WTC11 (cell line): ENCODE measurements around the gene PHTF2. TPM values are rescaled to one million over a fixed set of nuclear protein-coding genes. Genes with fewer than 3 reads are reported as not detected.

Experiments used
- ATAC-seq: fragments of 200-7000 bp; cut with Tn5 transposase; 2 replicates; pipeline ENCODE4 v1.10.0; 2021; ENCODE audit warnings: mild to moderate bottlenecking, moderate library complexity
- CTCF ChIA-PET: fragments of 300-600 bp; sonication (Branson Sonifier 250); formaldehyde crosslinking; loops from one replicate; lab custom pipeline; 2021; ENCODE audit warnings: antibody characterized with exemption; lab: Charles Lee
- POLR2A ChIA-PET: fragments of 350-600 bp; sonication (Branson Sonifier 250); formaldehyde crosslinking; loops from one replicate; lab custom pipeline; 2021; ENCODE audit warnings: antibody characterized with exemption; lab: Charles Lee
- DNase-seq: peaks from one replicate; pipeline ENCODE4 v3.0.0; 2021; ENCODE audit warnings: low spot score
- H3K27ac Mint-ChIP-seq: 2 replicates; pipeline ENCODE4 v1.8.0; 2021; ENCODE audit warnings: mixed read lengths
- H3K27me3 Mint-ChIP-seq: 2 replicates; pipeline ENCODE4 v1.8.0; 2021; ENCODE audit warnings: low read depth, mild to moderate bottlenecking, moderate library complexity, mixed read lengths
- H3K36me3 Mint-ChIP-seq: 2 replicates; pipeline ENCODE4 v1.8.0; 2021; ENCODE audit warnings: mixed read lengths
- H3K4me1 Mint-ChIP-seq: 2 replicates; pipeline ENCODE4 v1.8.0; 2022; ENCODE audit warnings: mixed read lengths
- H3K4me3 Mint-ChIP-seq: 2 replicates; pipeline ENCODE4 v1.8.0; 2021; ENCODE audit warnings: mild to moderate bottlenecking, moderate library complexity, mixed read lengths
- H3K9me3 Mint-ChIP-seq: 2 replicates; pipeline ENCODE4 v1.8.0; 2021; ENCODE audit warnings: mixed read lengths
- EMX1 ChIP-seq: fragments of 250-450 bp; sonication (Bioruptor Pico); IDR thresholded peaks from 2 replicates; pipeline ENCODE4 v1.8.0; 2021; ENCODE audit warnings: mild to moderate bottlenecking
- ETV6 ChIP-seq: sonication (generic); formaldehyde crosslinking; IDR thresholded peaks from 2 replicates; pipeline ENCODE4 v1.8.1; 2022; ENCODE audit warnings: mild to moderate bottlenecking, missing genetic modification reagents
- FOXP1 ChIP-seq: sonication (generic); formaldehyde crosslinking; IDR thresholded peaks from 2 replicates; pipeline ENCODE4 v1.8.0; 2022; ENCODE audit warnings: missing genetic modification reagents, mild to moderate bottlenecking, moderate library complexity, borderline replicate concordance
- GABPB1 ChIP-seq: sonication (generic); formaldehyde crosslinking; IDR thresholded peaks from 2 replicates; pipeline ENCODE4 v1.8.1; 2023; ENCODE audit warnings: mild to moderate bottlenecking, missing genetic modification reagents
- GRHL2 ChIP-seq: fragments of 250-450 bp; sonication (Bioruptor Pico); IDR thresholded peaks from 2 replicates; pipeline ENCODE4 v1.8.0; 2022; ENCODE audit warnings: mild to moderate bottlenecking, moderate library complexity; ENCODE audit not compliant: insufficient replicate concordance, severe bottlenecking
- JUN ChIP-seq: sonication (generic); formaldehyde crosslinking; IDR thresholded peaks from 2 replicates; pipeline ENCODE4 v1.8.0; 2023; ENCODE audit warnings: mild to moderate bottlenecking, missing genetic modification reagents
- MXD4 ChIP-seq: fragments of 250-450 bp; sonication (Bioruptor Pico); IDR thresholded peaks from 2 replicates; pipeline ENCODE4 v1.8.0; 2021; ENCODE audit warnings: mild to moderate bottlenecking, moderate library complexity, borderline replicate concordance
- NR1H2 ChIP-seq: sonication (generic); formaldehyde crosslinking; IDR thresholded peaks from 2 replicates; pipeline ENCODE4 v1.9.0; 2021; ENCODE audit warnings: mild to moderate bottlenecking, moderate library complexity, missing genetic modification reagents
- NR2C2 ChIP-seq: sonication (generic); formaldehyde crosslinking; IDR thresholded peaks from 2 replicates; pipeline ENCODE4 v1.8.0; 2022; ENCODE audit warnings: mild to moderate bottlenecking, missing genetic modification reagents
- NR3C1 ChIP-seq: sonication (generic); formaldehyde crosslinking; conservative IDR thresholded peaks from 2 replicates; pipeline ENCODE4 v1.8.1; 2023; ENCODE audit warnings: low read depth, mild to moderate bottlenecking, missing genetic modification reagents
- SMAD3 ChIP-seq: sonication (generic); formaldehyde crosslinking; IDR thresholded peaks from 2 replicates; pipeline ENCODE4 v1.8.0; 2022; ENCODE audit warnings: missing genetic modification reagents, mild to moderate bottlenecking, borderline replicate concordance
- ZBTB21 ChIP-seq: sonication (generic); formaldehyde crosslinking; IDR thresholded peaks from 2 replicates; pipeline ENCODE4 v1.8.1; 2023; ENCODE audit warnings: mild to moderate bottlenecking, missing genetic modification reagents, borderline replicate concordance
- ZNF423 ChIP-seq: fragments of 250-450 bp; sonication (Bioruptor Pico); IDR thresholded peaks from 2 replicates; pipeline ENCODE4 v2.1.2; 2022; ENCODE audit warnings: mild to moderate bottlenecking, moderate library complexity
- total RNA-seq: library from RNA; stranded (reverse); gene quantifications from 3 replicates; pipeline ENCODE4 v1.2.3, GENCODE V29; 2021
- TF ChIP-seq, protein P1 (sequence below): sonication (generic); formaldehyde crosslinking; IDR thresholded peaks from 2 replicates; pipeline ENCODE4 v1.8.0; 2023; ENCODE audit warnings: missing genetic modification reagents, mild to moderate bottlenecking, borderline replicate concordance
- TF ChIP-seq, protein P2 (sequence below): sonication (generic); formaldehyde crosslinking; conservative IDR thresholded peaks from 2 replicates; pipeline ENCODE4 v1.8.1; 2023; ENCODE audit warnings: mild to moderate bottlenecking, low read depth, missing genetic modification reagents, moderate library complexity
- TF ChIP-seq, protein P3 (sequence below): sonication (generic); formaldehyde crosslinking; IDR thresholded peaks from 2 replicates; pipeline ENCODE4 v1.8.1; 2023; ENCODE audit warnings: mild to moderate bottlenecking, missing genetic modification reagents
- TF ChIP-seq, protein P4 (sequence below): sonication (generic); formaldehyde crosslinking; IDR thresholded peaks from 2 replicates; pipeline ENCODE4 v1.8.1; 2022; ENCODE audit warnings: mild to moderate bottlenecking, moderate library complexity, missing genetic modification reagents
- TF ChIP-seq, protein P5 (sequence below): sonication (generic); formaldehyde crosslinking; IDR thresholded peaks from 2 replicates; pipeline ENCODE4 v1.8.0; 2022; ENCODE audit warnings: mild to moderate bottlenecking, missing genetic modification reagents
- TF ChIP-seq, protein P6 (sequence below): sonication (generic); formaldehyde crosslinking; IDR thresholded peaks from 2 replicates; pipeline ENCODE4 v1.8.0; 2023; ENCODE audit warnings: mild to moderate bottlenecking, missing genetic modification reagents

Gene PHTF2
- total RNA-seq, 1 experiment from 2014 or later: 17.9 TPM

DNA sequence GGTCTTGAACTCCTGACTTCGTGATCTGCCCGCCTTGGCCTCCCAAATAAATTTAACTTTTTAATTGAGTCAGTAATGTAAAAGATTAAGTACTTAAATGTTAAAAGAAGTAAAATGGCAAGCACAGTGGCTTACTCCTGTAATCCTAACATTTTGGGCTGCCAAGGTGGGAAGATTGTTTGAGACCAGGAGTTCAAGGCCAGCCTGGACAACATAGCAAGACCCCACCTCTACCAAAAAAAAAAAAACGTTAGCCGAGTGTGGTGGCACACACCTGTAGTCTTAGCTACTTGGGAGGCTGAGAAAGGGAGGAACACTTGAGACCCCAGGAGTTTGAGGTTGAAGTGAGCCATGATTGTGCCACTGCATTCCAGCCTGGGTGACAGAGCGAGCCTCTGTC lies 26.1 kb downstream of the PHTF2 start (continued):
- TF ChIP-seq, protein P1, sequence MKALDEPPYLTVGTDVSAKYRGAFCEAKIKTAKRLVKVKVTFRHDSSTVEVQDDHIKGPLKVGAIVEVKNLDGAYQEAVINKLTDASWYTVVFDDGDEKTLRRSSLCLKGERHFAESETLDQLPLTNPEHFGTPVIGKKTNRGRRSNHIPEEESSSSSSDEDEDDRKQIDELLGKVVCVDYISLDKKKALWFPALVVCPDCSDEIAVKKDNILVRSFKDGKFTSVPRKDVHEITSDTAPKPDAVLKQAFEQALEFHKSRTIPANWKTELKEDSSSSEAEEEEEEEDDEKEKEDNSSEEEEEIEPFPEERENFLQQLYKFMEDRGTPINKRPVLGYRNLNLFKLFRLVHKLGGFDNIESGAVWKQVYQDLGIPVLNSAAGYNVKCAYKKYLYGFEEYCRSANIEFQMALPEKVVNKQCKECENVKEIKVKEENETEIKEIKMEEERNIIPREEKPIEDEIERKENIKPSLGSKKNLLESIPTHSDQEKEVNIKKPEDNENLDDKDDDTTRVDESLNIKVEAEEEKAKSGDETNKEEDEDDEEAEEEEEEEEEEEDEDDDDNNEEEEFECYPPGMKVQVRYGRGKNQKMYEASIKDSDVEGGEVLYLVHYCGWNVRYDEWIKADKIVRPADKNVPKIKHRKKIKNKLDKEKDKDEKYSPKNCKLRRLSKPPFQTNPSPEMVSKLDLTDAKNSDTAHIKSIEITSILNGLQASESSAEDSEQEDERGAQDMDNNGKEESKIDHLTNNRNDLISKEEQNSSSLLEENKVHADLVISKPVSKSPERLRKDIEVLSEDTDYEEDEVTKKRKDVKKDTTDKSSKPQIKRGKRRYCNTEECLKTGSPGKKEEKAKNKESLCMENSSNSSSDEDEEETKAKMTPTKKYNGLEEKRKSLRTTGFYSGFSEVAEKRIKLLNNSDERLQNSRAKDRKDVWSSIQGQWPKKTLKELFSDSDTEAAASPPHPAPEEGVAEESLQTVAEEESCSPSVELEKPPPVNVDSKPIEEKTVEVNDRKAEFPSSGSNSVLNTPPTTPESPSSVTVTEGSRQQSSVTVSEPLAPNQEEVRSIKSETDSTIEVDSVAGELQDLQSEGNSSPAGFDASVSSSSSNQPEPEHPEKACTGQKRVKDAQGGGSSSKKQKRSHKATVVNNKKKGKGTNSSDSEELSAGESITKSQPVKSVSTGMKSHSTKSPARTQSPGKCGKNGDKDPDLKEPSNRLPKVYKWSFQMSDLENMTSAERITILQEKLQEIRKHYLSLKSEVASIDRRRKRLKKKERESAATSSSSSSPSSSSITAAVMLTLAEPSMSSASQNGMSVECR (CRISPR knock-in tag): no peak

DNA sequence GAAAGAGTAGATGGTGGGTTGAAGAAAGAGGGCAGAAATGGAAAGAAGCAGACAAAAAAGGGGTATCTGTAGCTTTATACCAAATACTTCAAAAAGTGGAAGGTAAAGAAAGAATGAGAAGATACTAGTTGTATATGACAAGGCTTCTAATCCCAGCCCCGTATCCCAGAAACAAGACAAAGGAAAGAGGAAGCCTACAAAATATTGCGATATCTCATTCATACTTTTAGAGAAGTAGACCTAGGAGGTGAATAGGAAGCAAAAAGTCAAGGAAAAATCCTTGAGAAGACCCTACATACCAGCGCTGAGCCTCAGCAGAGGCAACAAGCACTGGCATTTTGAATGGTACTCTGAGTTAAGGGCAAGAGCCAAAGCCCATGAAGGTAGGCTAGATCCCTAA lies 26.6 kb downstream of the PHTF2 start:
- POLR2A ChIA-PET: no interaction called here
- CTCF ChIA-PET: no interaction called here
- ATAC-seq: no peak
- H3K9me3 Mint-ChIP-seq: peaks cover 43% of the 10 kb centered on the region
- H3K4me1 Mint-ChIP-seq: 0 out of 2 replicates have a peak, but pooled peaks cover 4% of the 10 kb centered on the region
- DNase-seq: no peak
- TF ChIP-seq, protein P2, sequence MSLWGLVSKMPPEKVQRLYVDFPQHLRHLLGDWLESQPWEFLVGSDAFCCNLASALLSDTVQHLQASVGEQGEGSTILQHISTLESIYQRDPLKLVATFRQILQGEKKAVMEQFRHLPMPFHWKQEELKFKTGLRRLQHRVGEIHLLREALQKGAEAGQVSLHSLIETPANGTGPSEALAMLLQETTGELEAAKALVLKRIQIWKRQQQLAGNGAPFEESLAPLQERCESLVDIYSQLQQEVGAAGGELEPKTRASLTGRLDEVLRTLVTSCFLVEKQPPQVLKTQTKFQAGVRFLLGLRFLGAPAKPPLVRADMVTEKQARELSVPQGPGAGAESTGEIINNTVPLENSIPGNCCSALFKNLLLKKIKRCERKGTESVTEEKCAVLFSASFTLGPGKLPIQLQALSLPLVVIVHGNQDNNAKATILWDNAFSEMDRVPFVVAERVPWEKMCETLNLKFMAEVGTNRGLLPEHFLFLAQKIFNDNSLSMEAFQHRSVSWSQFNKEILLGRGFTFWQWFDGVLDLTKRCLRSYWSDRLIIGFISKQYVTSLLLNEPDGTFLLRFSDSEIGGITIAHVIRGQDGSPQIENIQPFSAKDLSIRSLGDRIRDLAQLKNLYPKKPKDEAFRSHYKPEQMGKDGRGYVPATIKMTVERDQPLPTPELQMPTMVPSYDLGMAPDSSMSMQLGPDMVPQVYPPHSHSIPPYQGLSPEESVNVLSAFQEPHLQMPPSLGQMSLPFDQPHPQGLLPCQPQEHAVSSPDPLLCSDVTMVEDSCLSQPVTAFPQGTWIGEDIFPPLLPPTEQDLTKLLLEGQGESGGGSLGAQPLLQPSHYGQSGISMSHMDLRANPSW (CRISPR knock-in tag): no peak
- TF ChIP-seq EMX1 (CRISPR knock-in tag): no peak
- no peak for TF ChIP-seq ZNF423 (CRISPR knock-in tag)
- no peak for TF ChIP-seq ZBTB21
- TF ChIP-seq, protein P3, sequence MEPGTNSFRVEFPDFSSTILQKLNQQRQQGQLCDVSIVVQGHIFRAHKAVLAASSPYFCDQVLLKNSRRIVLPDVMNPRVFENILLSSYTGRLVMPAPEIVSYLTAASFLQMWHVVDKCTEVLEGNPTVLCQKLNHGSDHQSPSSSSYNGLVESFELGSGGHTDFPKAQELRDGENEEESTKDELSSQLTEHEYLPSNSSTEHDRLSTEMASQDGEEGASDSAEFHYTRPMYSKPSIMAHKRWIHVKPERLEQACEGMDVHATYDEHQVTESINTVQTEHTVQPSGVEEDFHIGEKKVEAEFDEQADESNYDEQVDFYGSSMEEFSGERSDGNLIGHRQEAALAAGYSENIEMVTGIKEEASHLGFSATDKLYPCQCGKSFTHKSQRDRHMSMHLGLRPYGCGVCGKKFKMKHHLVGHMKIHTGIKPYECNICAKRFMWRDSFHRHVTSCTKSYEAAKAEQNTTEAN (CRISPR knock-in tag): no peak
- TF ChIP-seq SMAD3 (CRISPR knock-in tag): no peak
- TF ChIP-seq NR3C1 (CRISPR knock-in tag): no peak
- no peak for TF ChIP-seq MXD4 (CRISPR knock-in tag)
- no peak overlapping the region for H3K27ac Mint-ChIP-seq
- no peaks in the 10 kb centered on the region for H3K27me3 Mint-ChIP-seq
- H3K4me3 Mint-ChIP-seq: no peak overlapping the region
- H3K36me3 Mint-ChIP-seq: peaks cover 22% of the 10 kb centered on the region

DNA sequence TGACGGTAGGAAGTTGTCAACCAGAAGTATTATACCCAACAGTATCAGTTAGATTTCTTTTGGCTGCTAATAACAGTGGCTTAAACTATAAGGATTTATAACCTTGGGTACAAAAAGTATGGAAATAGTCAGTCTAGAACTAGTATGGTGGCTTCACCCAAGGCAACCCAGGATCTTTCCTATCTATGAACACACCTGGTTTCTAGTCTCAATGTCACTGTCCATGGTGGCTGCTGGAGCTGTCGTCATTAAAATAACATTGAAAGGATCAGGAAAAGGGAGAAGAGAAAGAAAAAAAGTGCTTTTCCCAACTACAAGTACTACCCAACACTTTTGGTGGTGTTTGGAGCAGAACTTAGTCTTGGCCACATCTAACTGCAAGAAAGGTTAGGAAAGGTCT lies 27.7 kb downstream of the PHTF2 start:
- ATAC-seq: no peak
- no peaks in the 10 kb centered on the region for H3K27me3 Mint-ChIP-seq

DNA sequence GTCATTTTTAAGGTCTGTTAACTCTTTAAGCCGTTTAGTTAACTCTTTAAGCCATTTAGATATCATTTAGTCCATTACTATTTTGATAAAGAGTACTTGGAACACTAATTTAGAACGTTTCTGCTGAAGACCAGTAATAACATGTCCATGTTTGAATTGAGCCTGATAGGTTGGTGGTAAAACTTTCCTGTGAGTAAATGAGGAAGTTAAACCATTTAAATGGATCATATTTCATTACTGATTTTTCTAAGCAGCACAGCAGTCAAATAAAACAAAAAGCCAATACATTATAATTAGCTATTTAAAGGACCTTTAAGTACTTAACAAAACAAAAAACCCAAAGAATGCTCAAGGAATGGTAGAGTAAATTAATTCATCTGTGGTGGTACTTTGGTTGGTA lies 29.4 kb downstream of the PHTF2 start:
- Mint-ChIP-seq H3K27me3 (no peaks in the 10 kb centered on the region), H3K9me3 (peaks cover 23% of the 10 kb centered on the region), H3K4me3 (no peak overlapping the region), H3K27ac (no peak overlapping the region), H3K36me3 (0 out of 2 replicates have a peak, but pooled peaks cover 2% of the 10 kb centered on the region), H3K4me1 (no peaks in the 10 kb centered on the region)
- ATAC-seq (no peak), DNase-seq (no peak)
- ChIA-PET POLR2A (interaction anchor here (0.5 kb wide), 1 partner anchor 86 kb away, joined by 3 read pairs; no protein-coding TSS in a partner anchor), CTCF (no interaction called here)
- TF ChIP-seq, protein P4, sequence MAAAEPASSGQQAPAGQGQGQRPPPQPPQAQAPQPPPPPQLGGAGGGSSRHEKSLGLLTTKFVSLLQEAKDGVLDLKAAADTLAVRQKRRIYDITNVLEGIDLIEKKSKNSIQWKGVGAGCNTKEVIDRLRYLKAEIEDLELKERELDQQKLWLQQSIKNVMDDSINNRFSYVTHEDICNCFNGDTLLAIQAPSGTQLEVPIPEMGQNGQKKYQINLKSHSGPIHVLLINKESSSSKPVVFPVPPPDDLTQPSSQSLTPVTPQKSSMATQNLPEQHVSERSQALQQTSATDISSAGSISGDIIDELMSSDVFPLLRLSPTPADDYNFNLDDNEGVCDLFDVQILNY (CRISPR knock-in tag): no peak
- TF ChIP-seq, protein P5, sequence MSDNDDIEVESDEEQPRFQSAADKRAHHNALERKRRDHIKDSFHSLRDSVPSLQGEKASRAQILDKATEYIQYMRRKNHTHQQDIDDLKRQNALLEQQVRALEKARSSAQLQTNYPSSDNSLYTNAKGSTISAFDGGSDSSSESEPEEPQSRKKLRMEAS (CRISPR knock-in tag): no peak
- TF ChIP-seq ETV6 (no peak), NR2C2 (no peak), GRHL2 (CRISPR knock-in tag) (no peak), ZNF423 (CRISPR knock-in tag) (no peak), FOXP1 (CRISPR knock-in tag) (no peak), GABPB1 (no peak), NR1H2 (CRISPR knock-in tag) (no peak)
- TF ChIP-seq, protein P6, sequence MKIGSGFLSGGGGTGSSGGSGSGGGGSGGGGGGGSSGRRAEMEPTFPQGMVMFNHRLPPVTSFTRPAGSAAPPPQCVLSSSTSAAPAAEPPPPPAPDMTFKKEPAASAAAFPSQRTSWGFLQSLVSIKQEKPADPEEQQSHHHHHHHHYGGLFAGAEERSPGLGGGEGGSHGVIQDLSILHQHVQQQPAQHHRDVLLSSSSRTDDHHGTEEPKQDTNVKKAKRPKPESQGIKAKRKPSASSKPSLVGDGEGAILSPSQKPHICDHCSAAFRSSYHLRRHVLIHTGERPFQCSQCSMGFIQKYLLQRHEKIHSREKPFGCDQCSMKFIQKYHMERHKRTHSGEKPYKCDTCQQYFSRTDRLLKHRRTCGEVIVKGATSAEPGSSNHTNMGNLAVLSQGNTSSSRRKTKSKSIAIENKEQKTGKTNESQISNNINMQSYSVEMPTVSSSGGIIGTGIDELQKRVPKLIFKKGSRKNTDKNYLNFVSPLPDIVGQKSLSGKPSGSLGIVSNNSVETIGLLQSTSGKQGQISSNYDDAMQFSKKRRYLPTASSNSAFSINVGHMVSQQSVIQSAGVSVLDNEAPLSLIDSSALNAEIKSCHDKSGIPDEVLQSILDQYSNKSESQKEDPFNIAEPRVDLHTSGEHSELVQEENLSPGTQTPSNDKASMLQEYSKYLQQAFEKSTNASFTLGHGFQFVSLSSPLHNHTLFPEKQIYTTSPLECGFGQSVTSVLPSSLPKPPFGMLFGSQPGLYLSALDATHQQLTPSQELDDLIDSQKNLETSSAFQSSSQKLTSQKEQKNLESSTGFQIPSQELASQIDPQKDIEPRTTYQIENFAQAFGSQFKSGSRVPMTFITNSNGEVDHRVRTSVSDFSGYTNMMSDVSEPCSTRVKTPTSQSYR (CRISPR knock-in tag): no peak

More for the DNA sequence above, 27.7 kb downstream of the PHTF2 start:
- peaks cover 31% of the 10 kb centered on the region for H3K9me3 Mint-ChIP-seq
- 0 out of 2 replicates have a peak, but pooled peaks cover 4% of the 10 kb centered on the region for H3K4me1 Mint-ChIP-seq
- no peak overlapping the region for H3K27ac Mint-ChIP-seq
- peaks cover 10% of the 10 kb centered on the region for H3K36me3 Mint-ChIP-seq
- DNase-seq: no peak
- H3K4me3 Mint-ChIP-seq: no peak overlapping the region
- POLR2A ChIA-PET: no interaction called here
- CTCF ChIA-PET: no interaction called here
- TF ChIP-seq JUN (CRISPR knock-in tag): no peak
